Superior temporal gyrus (tissue), 1 donor: ENCODE data around the gene LMOD1.
A peak's percentile ranks its signal among the peaks of the same experiment; 100 is the strongest.
"Not testable (repeated sequence)": the region's sequence is repeated elsewhere in the genome, so short reads cannot be mapped to it uniquely, and the experiment has no call there.

Experiments used
- DNase-seq: peaks from one replicate; pipeline ENCODE4 v3.0.0-alpha.2; 2016; ENCODE audit errors: extremely low spot score

Gene LMOD1

DNA sequence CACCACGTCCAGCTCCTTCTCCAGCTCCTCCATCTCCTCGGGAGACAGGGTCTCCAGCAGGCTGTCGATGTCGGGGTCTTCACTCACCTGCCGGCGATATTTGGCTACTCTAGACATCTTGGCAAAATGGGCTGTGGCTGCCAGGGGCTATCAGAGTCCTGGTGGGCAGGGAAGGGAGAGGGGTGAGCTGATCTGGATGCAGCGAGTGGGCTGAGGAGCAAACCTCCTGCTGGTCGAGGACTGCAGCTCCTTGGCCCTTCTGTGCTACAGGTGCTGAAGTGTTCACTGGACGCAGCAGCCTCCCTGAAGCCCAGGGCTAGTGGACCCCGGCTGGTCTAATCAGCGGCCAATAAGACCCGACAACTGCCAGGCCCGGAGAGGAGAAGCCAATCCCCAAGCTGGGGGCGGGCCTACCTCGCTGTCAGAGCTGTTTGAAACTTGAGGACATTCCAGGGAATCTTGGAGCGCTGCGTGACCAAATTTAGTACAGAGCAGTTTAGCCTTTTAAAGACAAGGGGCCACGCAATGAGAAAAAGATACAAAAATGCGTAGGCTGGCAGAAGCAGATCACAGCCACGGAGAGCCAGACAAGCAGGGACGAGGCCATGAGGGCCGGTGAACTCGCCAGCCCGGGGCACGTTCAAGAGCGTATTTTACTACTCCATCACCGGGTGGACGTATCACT is at the start of gene LMOD1:
TSS of gene LMOD1 (minus strand) at position 325 of the 685 bp plus-strand sequence. CDS start at position 117, 208 bp downstream.
- peak; percentile 56 for DNase-seq

DNA sequence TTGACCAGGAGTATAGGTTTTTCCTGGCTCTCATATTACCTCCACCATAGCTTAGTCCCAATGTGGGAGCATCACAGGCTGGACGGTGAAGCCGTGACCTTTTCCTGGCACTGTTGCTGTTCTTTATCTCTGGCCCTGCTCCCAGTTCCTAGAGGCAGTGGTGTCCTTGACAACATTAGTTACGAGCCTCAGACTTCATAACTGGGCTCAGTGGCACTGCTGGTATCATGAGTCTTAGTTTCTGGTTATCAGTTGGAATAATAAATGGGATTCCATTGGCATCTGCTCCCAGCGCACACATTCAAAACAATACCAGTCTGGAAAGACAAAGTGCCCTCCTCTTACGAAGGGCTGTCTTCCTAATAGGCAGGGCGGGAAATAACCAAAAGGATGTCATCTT is 44.1 kb upstream of the LMOD1 start:
- no peak for DNase-seq

DNA sequence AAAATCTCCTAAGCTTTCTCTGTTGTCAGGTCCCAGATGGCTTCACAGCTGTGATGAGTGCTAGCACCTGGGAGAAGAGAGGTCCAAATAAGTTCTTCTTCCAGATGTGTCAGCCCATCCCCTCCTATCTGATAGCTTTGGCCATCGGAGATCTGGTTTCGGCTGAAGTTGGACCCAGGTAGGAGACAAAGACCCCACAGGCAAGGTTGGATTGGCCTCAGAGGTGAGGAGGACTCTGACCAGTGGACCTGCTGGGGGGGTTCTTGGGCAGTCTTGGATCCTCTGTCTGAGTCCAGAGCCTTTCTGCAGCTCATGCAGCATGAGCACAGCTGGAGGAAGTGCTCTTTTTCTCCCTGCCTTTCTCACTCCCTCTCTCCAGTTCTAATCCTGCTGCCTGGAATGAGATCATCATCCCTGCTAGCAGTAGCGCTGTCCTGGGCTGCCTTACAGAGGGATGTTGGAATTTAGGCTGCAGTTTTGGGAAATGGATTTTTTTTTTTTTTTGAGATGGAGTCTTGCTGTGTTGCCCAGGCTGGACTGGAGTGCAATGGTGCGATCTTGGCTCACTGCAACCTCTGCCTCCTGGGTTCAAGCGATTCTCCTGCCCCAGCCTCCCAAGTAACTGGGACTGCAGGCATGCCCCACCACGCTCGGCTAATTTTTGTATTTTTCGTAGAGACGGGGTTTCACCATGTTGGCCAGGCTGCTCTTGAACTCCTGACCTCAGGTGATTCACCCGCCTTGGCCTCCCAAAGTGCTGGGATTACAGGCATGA is 43.2 kb upstream of the LMOD1 start:
- DNase-seq, result no peak

DNA sequence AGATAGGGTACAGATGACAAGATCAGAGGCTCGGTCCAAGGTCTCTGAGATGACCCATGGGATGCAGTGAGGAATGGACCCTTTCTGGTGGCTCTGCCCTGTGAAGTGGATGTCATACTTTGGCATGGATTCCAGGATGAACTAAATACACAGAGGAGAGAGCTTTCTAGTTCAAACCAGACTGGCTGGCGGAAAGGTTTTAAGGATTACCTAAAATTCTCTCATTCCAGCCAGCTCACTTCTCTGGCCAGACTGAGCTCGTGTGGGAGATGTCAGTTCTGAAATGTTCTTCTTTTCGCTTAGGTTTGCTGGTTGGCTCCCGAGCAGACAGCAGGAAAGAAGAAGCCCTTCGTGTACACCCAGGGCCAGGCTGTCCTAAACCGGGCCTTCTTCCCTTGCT is 42.3 kb upstream of the LMOD1 start:
- DNase-seq, result no peak

DNA sequence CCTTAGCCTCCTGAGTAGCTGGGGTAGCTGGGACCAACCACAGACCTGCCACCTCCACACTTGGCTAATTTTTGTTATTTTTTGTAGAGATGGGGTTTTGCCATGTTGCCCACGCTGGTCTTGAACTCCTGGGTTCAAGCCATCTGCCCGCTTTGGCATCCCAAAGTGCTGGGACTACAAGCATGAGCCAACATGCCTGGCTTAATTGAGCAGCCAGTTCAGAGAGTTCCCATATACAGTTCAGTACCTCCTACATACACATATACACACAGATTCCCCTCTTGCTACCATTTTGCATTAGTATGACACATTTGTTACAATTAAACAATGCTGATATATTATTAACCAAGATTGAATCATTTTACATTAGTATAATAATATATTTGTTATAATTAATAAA is 39.0 kb upstream of the LMOD1 start:
- DNase-seq, result no peak

DNA sequence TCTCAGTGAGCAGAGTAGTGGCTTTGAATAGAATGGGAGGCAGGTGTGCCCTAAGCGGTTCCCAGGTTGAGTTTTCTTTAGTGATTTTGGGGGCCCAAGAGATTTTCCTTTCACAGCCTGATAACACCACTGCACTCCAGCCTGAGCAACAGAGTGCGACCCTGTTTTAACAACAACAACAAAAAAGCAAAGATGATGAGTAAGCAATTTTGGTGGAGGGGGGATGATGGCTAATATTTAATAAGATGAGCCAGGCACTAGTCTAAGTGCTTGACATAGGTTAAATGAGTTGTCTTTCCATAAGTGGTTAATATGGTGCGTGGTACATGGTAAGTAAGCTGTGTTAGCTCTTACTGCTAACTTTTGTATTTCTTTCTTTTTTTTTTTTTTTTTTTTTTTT is 38.1 kb upstream of the LMOD1 start:
- DNase-seq, result no peak

DNA sequence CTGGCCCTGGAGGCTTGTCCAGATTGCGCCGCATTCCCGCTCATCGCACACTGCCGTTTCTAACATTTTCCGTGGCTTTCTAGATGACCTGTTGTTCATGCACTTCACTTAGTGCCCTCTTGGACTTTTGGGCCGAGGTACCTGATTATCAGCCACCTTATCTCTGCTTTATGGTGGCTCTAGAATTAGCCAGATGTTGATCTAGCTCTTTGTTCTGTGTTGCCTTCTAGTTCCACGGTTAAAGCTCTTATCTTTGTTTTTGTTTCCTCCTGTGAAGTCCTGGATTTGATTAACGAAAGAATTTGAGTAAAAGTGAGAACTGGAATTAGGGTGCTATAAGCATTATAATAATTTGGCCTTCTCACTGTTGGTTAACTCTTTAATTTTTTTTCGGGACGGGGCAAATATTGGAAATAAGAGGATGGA is 37.0 kb upstream of the LMOD1 start:
- DNase-seq, result peak; percentile 48

DNA sequence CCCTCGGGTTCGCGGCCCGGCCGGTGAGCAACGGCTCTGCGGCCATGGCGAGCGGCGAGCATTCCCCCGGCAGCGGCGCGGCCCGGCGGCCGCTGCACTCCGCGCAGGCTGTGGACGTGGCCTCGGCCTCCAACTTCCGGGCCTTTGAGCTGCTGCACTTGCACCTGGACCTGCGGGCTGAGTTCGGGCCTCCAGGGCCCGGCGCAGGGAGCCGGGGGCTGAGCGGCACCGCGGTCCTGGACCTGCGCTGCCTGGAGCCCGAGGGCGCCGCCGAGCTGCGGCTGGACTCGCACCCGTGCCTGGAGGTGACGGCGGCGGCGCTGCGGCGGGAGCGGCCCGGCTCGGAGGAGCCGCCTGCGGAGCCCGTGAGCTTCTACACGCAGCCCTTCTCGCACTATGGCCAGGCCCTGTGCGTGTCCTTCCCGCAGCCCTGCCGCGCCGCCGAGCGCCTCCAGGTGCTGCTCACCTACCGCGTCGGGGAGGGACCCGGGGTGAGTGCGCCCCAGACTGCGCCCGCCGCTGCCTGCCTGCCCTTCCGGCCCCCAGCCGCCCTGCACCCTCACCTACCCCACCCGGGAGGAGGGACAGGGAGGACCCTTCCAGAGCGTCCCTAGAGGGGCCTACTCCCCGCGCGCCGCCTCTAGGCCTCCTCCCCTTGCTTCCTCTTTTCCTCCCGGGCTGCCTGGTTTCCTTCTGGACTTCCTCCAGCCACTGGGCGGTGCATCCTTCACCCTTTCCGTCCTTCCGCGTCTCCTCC is 36.5 kb upstream of the LMOD1 start, which contains the start of gene RNPEP:
TSS of gene RNPEP (plus strand) at position 26 of the 757 bp plus-strand sequence. CDS start at position 45, 19 bp downstream.
- DNase-seq, result peak; percentile 48

DNA sequence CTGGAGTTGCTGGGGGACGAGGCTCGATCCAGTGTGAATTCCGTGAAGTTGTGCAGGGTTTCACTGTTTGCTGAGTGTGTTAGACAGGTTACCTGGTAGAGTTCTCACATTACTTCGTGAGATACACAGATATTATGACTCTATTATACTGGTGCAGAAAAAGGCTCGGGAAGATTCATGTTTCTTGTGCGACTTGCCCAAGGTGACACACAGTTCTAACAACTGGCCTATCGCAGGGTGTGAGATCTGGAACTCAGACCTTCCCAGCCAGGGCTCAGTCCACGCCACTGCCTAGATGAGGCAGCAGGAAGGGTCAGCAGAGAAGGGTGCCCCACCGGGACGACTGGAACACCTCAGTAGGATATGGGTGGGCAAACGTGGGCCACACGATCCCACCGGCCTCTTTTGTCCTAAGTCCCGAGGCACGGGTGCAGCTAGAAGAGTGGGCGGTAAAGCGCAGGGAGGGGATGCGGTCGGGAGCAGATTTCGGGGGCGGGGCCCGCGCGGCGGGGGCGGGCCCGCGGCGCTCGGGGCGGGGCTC is 35.8 kb upstream of the LMOD1 start:
- DNase-seq, result peak; percentile 52

DNA sequence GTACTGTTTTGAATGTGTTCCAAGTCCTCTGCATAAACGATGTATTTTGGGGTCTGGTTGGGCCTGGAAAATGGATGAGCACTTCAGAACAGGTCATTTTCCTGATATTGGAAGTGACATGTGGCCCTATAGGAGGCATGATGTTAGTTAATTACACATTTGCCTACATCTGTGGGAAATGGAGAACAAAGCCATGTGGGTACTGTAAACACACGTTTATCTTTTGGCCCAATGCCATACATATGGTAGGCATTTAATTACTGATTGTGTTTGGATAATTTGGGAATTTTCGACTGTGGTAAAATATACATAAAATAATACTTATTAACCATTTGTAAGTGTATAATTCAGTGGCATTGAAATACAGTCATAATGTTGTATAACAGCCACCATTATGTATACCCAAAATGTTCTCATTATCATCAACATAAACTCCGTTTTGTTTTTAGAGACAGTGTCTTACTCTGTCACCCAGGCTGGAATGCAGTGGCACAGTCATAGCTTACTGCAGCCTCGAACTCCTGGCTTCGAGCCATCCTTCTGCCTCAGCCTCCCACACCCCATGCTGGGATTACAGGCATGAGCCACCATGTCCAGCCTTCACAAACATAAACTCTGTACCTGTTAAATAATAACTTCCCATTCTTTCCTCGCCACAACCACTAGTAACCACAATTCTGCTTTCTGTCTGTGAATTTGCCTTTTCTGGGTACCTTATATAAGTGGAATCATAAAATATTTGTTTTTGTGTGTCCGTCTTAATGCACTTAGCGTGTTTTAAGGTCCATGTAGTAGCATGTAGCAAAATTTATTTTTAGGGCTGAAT is 24.2 kb upstream of the LMOD1 start:
- no peak for DNase-seq

DNA sequence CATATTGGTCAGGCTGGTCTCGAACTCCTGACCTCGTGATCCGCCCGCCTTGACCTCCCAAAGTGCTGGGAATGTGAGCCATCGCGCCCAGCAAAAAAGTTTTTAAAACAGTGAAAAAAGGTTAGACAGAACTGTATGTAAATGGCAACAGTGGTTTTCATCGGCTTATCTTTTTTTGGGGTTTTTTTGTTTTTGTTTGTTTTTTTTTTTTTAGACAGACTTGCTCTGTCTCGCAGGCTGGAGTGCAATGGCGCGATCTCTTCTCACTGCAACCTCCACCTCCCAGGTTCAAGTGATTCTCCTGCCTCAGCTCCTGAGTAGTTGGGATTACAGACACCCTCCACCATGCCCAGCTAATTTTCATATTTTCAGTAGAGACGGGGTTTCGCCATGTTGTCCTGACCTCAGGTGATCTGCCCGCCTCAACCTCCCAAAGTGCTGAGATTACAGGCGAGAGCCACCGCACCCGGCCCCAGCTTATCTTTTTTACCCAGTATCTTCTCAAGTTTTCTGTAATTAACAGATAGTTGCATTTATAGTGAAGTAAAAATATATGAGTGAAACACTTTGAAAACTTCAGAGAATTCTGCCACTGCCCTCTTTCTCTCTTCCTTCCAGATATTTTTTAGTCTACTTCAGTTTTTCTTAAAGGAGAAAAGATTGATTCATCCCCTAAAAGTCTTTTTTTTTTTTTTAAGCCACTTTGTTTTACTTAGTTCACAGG is 22.0 kb upstream of the LMOD1 start:
- no peak for DNase-seq

DNA sequence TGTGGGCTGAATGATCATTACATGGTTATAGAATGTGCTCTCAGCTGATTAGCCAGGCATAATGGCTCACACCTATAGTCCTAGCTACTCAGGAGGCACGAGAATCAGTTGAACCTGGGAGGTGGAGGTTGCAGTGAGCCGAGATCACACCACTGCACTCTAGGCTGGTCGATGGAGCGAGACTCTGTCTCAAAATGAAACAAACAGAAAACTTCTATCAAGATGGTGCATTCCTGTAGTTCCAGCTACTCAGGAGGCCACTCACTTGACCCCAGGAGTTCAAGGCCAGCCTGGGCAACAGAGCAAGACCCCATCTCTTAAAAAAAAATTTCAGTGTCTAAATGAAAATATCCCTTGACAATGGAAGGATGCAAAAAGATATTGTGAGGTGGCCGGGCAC is 19.8 kb upstream of the LMOD1 start:
- no peak for DNase-seq

DNA sequence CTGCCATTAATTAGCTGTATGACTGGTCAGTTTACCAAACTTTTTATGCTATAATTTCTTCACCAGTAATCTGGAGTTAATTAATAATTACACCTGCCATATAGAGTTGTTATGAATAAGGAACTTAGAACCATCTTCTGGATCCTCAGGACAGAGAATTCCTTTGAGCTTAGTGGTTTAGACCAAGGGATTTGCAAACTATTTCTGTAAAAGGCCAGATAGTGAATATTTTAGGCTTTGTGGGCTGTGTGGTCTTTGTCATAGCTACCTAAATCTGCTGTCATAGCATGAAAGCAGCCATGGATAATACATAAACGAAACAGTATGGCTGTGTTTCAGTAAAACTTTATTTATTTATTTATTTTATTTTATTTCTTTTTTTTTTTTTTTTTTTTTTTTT is 17.9 kb upstream of the LMOD1 start:
- DNase-seq, result no peak

DNA sequence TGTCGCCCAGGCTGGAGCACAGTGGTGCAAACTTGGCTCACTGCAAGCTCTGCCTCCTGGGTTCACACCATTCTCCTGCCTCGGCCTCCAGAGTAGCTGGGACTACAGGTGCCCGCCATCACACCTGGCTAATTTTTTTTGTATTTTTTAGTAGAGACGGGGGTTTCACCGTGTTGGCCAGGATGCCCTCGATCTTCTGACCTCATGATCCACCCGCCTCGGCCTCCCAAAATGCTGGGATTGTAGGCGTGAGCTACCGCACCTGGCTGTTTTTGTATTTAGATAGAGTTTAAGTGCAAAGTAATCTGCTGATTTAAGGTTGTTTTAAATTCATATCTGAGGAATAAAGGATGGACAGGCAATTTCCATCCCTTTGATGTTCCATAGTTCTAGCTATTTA is 16.0 kb upstream of the LMOD1 start:
- not testable (repeated sequence) for DNase-seq

DNA sequence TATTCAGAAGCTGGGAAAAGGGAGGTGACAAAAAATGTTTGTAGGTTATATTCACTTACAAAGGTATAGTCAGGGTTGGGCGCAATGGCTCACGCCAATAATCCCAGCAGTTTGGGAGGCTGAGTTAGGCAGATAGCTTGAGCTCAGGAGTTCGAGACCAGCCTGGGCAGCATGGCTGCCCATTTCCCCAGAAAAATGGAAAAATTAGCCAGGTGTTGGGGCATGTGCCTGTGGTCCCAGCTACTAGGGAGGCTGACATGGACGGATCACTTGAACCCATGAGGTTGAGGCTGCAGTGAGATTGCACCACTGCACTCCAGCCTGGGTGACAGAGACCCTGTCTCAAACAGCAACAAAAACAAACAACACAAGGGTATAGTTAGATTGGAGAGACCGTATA is 12.0 kb upstream of the LMOD1 start:
- DNase-seq, result no peak

DNA sequence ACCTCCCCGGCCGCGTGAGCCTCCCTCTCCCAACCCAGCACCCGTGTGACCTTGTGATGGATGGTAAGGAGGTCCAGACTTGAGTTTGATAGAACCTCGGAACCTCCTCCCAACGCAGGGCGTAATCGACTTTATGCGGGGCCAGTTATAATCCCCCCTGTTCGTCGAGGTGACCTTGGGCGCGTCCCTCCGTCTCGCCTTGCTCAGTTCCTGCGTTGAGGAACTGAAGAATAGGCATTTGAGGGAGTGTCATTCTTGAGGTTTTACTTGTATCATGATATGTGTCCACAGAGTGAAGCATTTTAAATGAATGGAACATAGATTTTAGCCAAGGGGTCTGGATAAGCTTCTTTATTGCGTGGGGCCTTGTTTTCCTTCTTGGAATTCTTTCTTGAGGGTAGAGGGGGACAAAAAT is 9.4 kb upstream of the LMOD1 start:
- DNase-seq, result no peak

DNA sequence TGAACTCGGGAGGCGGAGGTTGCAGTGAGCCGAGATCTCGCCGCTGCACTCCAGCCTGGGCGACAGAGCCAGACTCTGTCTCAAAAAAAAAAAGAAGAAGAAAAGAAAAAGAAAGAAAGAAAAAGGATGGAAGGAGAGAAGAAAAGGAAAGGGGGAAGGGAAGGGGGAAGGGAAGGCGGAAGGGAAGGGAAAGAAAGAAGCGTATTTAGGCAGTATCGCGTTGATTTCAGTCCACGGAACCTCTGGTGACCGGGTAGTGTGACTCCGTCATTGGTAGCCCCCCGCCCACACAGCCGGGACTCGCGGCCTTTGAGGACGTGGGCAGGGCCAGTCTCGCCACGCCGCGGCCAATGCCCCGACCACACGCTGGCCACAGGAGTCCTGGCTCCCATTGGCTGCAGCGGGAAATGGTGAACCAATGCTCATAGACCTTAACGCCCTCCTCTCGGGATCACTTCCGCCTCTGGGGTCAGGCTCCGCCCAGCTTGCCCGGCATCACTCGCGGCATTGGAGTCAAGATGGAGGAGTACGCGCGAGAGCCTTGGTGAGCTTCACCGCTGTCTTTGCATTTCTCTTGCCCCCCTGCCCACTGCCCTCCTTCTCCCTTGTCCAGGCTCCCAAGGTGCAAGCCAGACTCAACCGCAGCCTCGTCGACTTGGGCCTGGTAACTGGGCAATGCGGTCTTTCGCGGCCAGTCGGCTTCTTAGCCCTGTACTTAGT is 8.8 kb upstream of the LMOD1 start, which contains the start of gene TIMM17A:
TSS of gene TIMM17A (plus strand) at position 495 of the 720 bp plus-strand sequence. CDS start at position 519, 24 bp downstream.
- peak; percentile 99 for DNase-seq

DNA sequence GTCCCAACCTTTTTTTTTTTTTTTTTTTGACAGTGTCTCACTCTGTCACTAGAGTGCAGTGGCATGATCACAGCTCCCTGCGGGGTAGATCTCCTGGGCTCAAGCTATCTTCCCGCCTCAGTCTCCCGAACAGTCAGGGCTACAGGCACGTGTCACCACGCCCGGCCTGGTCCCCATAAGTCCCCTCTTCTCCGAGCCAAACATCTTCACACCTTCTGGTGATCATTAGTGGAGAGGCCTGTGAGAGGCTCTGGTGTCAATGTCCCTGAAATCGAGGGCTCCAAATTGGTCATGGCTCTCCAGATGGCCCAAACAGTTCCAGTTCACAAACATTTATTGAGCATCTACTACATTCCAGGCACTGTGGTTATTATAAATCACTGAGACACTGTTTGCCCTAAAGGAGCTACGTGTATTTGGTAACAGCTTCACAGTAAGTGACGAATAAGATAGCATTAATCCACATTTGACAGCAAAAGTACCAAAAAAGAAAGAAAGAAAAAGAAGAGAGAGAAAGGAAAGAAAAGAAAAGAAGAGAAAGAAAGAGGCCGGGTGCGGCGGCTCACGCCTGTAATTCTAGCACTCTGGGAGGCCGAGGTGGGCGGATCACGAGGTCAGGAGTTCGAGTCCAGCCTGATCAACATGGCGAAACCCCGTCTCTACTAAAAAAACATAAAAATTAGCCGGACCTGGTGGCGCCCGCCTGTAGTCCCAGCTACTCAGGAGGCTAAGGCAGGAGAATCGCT is 8.1 kb upstream of the LMOD1 start:
- DNase-seq, result no peak

DNA sequence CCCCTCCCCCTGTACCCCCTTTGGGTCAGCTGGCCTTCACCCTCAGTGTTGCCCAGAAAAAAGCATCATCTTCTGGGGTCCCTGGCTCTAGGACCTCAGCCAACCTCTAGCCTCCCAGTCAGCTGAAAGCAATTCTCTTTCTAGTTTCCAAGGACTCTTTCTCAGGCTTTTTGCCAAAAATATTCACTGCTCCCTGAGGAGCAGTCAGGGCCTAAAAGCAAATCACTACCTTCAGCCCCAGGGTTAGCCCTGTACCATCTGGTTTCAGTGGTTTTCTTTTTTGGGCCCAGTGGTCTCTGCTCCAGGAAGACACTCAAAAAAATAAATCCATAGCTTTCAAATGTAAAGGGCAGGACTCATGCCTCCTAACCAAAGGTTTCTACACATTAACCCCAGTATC is 3.1 kb upstream of the LMOD1 start:
- no peak for DNase-seq
